T follicular helper cell (primary cell): ENCODE data around the gene STK24.
"Not testable (repeated sequence)": the region's sequence is repeated elsewhere in the genome, so short reads cannot be mapped to it uniquely, and the experiment has no call there.

Source experiments
- DNase-seq: peaks from one replicate; pipeline ENCODE4 v3.0.0-alpha.2; 2020; ENCODE audit warnings: low read depth
- total RNA-seq, 2 experiments: gene quantifications; one replicate each; lab custom pipeline; 2026; lab: John Stamatoyannopoulos, UW

The STK24 gene
- total RNA-seq = 378 to 470 reads per million in 2 experiments

DNA sequence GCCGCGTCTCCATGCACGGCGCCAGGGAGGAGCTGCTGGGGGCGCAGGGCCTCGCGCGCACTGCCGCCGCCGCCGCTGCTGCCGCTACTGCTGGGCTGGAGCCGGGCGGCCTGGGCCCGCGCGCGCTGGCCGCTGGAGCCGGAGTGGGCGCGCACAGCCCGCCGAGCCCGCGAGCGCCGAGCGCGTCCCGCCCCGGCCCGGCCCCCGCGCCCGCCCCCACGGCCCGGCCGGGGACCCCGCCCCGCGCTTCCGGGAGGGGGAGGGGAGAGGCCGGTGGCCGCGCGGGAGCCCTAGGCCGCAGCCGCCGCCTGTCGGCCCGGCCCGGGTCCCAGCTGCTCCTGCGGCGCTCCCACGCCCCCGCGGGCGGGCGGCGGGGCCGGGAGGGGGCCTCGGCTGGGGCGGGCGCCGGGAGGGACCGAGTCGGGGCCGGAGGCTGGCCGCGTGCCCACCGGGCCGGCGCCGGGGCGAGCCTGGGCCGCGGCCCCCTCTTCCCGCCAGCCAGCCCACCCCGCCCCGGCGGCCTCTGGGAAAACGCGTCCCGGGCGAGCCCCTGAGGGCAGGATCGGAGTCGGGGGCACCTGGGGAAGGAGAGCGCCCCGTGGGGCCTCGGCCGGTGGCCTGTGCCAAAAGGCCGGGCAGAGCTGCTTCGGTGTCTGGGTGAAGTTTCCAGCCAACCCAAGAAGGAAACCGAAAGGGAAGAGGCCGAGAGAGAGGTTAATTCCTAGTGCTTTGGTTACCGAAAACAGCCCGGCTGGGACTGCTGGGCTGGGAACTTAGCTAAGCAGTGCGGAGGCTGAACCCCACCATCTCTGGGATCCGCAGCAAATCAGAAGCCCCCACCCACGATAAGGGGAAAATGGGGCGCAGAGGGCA is at the start of gene STK24:
Gene STK24, minus strand, starts transcription at position 145 of the 873 bp plus-strand sequence. CDS start 321 bp downstream, outside the sequence.
- DNase-seq = peak; percentile 37

DNA sequence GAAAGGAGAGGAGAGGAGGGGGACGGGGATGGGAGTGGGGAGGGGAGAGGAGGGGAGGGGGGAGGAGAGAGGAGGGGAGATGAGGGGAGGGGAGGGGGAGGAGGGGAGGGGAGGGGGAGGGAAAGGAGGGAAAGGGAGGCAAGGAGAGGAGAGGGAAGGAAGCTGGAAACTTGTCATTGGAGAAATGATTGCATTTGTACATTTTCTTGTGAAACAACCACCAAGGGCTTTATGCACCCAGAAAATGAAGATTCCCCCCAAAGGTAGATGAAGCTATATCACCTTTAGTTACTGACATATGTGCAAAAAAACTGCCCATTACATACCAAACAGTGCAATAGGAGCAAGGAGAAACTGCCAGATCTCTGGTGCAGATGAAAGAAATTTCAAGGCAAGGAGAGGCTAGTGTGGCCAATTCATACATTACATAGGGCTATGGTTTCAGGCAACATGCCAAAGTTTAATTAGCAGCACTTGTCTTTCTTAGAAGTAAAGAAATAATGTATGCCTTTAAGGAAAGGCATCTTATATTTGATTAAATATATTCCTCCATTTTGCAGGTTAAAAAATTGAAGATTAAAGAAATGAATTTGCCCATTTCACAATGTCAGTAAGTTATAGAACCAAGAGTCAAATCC is 49.5 kb upstream of the STK24 start:
- no peak for DNase-seq

DNA sequence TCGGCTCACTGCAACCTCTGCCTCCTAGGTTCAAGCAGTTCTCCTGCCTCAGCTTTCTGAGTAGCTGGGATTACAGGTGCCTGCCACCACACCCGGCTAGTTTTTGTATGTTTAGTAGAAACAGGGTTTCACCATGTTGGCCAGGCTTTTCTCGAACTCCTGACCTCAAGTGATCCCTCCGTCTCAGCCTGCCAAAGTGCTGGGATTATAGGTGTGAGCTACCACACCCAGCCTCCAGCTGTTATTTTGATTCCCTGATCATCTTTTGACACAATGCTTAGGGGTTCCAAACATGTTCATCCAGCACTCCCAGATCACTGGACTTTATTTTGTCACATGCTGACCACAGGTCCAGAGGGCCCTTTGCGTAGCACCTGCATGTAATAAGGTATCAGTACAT is 47.7 kb upstream of the STK24 start:
- not testable (repeated sequence) for DNase-seq

DNA sequence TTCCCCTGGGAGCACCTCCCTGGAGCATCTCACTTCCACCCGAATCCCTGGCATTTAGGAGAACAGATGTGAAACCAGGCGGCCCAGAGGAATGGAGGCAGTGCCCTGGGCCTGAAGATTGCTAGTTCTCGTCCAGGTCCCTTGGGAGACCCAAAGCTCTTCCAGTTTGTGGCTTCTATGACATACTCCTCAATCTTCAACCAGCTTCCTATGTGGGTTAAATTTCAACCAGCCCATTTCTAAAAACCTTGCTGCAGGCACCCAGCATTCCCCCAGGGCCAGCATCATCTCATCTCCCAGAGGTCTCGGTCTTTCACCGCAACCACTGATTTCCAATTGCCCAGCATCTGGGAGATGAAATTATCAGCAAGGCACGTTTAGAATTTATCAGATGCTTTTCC is 46.0 kb upstream of the STK24 start:
- no peak for DNase-seq

DNA sequence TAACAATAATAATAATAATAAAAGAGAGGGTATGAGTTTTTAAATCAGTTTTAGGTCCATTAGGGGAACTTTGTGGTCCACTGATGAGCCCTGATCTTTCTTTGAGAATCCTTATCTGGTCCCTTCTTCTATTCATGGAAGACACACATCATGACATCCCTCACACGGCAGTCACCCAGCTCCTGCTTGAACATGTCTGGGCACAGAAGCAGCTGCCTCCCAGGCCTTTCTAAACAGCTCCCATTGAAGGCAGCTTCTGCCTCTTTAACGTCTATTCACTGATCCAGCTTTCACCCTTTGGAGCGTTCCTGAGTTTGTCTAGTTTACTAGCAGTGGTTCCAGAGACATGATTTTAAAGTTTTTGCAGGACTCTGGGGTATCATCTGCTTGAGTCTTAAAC is 42.6 kb upstream of the STK24 start:
- no peak for DNase-seq

DNA sequence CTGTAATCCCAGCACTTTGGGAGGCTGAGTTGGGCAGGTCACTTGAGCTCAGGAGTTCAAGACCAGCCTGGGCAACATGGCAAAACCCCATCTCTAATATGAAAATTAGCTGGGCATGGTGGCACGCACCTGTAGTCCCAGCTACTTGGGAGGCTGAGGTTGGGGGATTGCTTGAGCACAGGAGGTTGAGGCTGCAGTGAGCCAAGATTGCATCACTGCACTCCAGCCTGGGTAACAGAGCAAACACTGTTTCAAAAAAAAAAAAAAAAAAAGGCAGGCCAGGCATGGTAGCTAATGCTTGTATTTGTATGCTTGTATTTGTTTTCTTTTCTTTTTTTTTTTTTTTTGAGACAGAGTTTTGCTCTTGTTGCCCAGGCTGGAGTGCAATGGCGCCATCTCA is 38.7 kb upstream of the STK24 start:
- DNase-seq = not testable (repeated sequence)

DNA sequence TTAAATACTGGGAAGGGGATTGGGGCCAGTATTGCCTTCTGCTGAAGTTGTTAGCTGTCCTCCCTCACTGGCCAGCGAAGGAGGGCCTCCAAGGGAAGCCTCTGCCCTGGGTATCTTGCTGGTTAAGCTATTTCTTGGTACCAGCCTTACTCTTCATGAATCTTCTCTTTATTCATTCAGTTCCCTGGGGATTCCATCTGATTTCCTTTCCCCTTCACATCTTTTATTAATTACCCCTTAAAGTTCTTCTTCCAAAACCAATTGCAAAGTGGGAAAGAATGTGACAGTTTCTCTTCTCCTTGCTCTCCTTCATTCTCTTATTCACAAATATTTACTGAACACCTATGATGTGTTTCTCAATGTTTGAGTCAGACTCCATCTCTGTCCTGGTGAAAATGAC is 36.7 kb upstream of the STK24 start:
- no peak for DNase-seq

DNA sequence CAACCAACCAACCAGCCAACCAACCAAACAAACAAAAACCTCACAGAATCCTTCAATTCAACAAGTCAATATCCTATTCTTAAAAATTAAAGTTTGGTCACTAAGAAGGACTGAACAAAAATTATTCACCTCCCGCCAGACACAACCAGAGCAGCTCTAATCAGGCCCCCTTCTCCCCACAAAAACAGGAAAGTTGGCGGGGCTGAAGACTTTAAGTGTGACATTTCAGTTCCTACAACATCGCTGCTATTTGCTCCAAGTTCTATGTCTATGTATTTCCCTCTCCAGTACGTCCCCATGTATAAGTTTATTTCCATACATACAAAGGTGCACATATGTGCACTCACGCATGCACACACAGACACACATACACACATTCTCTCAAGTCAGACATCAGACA is 32.8 kb upstream of the STK24 start:
- no peak for DNase-seq

DNA sequence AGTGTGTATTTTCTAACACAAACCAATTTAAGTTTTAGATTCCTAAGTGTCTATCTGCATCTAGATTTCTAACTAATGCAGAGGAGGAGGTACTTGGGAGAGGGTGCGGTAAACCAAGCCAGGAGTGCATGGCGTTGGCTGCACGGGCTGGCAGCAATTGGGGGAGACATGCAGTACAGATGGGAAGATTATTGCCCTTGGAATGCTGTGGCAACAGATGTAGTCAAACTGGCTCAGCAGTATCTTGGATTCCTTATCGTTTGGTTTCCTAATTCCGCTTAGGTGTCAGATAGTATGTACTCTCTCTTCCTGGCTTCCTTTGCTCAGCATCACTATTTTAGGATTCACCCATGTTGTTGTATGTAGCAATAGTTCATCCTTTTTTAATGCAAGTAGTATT is 29.4 kb upstream of the STK24 start:
- no peak for DNase-seq

DNA sequence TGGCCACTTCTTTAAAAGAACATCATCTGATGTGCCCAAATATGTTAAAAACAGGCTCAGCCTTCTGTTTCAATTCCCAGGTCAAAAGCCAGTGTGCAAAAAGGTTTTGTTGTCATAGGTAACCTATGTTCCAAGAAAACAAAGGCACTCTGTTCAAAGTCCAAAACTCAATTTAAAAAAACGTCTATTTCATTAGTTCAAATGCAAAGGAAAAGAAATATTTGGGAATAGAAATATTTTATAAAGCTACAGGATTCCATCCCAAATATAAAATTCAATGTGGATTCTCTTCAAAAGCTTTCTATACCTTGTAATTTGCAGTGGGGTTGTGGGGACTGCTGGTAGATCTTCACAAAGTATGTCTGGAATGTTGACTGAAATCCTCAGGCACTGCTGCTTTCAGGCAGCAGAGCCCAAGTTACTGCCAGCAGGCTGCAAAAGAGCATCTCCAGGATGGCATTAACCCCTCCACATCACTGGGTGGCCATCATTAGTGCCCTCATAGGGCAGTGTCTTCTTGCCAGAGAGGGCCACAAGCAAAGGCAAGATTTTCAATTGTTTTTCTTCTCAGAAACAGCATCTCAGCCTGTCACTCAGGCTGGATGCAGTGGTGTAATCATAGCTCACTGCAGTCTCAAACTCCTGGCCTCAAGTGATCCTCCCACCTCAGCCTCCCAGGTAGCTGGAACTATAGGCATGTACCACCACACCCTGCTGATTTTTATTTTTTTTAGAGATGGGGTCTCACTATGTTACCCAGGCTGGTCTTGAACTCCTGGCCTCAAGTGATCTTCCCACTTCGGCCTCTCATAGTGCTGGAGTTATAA is 22.8 kb upstream of the STK24 start:
- no peak for DNase-seq

DNA sequence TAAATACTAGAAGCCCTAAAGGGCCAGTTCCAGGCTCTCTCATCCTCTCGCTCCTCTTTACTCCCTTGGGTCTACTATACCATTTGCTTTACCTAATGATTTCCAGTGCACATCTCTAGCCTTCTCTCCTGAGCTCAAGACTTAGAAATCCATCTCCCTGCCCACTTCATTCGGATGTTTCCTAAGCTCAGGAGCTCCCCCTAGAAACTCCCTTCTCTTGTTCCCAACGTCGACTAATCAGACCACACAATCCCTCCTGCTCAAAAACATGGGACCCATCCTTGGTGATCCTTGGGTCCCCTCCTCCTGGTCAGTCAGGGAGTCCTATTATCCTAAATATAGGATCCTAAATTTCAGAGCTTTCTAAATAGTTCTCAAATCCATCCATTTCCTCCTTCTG is 21.1 kb upstream of the STK24 start:
- no peak for DNase-seq

DNA sequence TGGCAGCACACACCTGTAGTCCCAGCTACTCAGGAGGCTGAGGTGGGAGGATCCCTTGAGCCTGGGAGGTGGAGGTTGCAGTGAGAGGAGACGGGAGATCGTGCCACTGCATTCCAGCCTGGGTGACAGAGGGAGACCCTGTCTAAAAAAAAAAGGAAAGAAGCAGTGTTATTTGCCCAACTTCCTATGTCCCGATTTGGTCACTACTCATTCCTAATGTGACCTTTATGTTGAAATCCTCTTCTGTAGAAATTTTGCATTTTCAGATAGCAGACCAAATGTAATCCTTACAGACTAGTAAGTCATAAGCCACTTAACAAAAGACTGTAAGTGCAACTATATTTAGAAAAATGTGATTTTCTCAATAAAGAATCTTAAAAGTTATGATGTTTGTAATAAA is 18.2 kb upstream of the STK24 start:
- DNase-seq = no peak

DNA sequence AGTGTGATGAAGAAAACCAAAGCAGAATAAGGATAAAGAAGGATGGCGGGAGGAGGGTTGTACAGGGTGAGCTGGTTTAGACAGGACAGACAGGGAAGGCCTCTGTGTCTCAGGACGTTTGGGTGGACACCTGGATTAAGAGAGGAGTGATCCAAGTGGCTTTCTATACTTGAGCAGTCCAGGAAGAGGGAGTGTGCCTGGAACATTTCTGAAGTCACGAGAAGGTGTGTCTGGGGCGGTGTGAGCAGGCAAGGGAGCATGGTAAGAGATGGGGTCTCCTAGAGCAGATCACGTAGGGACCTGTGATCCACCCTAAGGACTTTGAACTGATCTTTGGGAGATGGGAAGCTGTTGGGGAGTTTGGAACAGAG is 15.4 kb upstream of the STK24 start:
- DNase-seq = no peak

DNA sequence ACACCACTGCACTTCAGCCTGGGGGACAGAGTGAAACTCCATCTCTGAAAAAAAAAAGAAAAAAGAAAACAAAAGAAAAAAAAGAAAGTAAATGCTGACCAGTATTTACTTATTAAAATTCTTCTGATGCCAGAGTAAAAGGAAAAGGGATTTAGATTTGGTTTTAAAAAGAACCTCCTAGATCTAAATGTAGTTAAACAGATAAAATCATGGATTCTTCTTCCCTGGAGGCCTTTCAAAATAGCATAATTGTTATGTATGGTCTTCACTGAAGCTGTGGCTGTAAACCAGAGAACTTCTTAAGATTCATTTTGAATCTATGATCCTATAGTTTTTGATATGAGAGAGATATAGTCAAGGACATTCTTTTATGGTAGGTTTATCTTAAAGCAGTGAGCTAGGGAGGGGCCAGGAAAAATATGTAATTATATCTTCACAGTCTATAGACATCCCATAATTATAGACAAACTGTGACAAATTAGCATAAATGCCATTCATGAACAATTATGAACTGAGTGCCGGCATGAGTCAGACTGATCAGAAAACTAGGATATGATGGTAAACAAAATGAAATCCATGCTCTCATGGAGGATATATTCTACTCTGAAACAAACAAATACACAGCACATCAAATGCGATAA is 14.9 kb upstream of the STK24 start:
- DNase-seq = no peak

DNA sequence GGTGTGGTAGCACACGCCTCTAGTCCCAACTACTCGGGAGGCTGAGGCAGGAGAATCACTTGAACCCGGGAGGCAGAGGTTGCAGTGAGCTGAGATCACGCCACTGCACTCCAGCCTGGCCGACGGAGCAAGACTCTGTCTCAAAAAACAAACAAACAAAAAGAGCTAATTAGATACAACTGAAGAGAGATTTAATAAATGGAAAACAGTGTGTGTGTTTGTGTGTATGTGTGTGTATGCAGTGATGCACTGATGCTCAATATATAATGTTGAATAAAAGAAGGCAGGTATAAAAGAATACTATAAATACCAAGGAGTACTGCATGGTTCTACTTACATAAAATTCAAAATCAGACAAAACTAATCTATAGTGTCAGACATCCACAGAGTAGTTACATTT is 13.6 kb upstream of the STK24 start:
- DNase-seq = not testable (repeated sequence)

DNA sequence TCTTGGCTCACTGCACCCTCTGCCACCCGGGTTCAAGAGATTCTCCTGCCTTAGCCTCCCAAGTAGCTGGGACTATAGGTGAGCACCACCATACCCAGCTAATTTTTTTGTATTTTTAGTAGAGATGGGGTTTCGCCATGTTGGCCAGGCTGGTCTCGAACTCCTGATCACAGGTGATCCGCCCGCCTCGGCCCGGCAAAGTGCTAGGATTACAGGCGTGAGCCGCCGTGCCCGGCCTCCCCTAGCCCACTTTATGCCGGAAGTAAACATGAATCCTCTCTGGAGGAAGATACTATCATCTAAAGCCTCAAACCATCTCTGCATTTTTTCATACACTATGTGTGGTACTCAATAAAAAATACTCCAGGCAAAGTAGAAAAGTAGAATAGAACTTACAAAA is 12.6 kb upstream of the STK24 start:
- not testable (repeated sequence) for DNase-seq

DNA sequence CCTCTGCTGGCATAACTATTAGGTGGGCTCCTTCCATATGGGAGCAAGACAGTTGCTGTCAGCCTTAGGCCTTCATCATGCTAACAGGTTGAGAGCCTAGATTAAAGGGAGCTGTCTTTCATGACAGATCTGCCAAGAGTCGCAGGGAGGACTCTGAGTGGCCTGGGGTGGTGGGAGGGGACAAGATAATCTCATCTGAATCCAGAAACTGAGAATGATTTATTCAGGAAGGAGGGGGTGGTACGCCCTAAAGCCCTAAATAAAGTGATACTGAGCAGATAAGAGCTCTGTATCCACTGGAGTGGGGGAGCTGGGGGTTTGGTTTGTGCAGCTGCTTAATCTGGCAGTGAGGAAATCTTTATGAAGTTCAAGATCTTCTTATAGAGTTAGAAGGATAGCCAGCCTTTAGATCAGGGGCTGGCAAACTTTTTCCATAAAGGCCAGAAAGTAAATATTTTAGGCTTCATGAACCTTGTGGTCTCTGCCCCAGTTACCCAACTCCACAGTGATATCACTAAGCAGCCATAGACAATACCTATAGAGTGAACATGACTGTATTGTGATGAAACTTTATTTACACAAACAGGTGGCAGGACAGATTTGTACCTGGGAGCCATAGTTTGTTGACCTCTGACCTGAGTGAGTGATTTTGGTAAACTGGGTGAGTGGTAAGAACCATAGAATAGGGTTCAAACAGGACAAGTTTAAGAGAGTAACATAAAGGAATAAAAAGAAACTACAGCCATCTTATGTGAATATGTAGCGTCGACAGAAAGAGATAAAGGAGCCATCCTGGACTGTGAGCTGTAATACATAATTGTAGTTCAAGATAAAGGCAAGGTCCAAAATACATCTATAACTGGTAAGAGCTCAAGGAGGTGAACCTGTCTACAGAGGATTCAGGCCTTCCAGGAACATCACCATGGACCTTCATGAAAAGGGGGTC is 9.8 kb upstream of the STK24 start:
- no peak for DNase-seq

DNA sequence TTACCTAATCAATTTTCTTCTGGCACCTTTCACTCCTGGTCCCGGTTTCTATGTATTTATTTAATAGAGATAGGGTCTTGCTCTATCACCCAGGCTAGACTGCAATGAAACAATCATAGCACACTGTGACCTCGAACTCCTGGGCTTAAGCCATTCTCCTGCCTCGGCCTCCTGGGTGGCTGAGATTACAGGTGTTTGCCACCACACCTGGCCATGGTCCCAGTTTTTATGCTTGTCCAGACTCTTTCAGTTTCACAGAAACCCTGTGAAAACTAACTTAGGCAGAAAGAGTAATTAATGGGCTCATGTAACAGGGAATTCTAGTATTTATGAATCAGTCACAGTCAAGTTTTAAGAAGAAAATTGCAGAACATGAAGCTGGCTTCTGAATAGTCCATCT is 9.0 kb upstream of the STK24 start:
- DNase-seq = no peak

DNA sequence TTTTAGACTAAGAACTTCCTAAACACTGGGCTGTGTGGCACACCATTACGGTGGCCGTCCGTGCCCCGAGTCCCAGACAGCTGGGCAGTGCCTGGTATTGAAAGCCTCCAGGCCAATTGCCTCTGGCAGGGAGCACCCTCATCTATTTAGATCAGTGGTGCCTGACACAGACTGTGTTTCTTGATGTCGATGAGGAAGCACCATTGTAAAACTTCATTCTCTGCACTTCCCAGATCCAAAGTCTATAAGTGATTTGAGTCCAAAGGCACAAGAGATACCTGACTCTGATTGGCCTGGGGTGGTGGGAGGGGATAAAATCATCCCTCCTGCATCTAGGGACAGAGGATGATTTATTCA is 8.5 kb upstream of the STK24 start:
- DNase-seq = no peak

DNA sequence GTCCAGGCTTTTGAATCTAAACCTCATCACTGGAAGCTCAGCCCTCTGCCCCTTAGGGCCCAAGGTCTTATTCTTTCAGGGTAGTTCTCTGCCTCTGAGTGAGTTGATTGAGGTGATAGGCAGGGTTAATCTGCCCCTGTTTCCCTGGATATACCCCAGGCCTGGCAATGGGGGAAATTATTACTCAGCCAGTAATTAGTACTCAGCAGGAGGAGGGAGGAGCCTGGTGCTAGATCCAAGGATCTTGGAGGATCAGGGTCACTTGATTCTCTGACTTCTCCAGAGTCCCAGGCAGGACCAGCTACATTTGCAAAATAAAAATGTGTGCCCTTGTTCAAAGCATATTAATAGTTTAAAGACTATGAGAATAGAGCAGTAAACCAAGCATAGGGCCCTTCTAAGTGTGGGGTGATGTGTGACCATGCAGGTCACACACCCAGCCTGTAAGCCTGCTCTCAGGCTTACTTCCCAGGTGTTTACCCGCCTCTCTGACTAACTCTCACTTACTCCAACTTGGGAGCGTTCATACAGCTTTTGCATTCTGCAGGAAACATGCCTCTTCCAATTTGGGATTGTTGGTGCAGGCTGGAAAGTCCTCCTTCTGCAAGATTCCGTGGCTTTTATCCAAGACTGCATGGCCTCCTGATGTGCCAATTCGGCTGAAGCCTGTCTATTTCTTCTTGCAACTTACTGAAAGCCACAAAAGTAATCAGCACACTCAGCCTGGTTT is 7.9 kb upstream of the STK24 start:
- no peak for DNase-seq
